HG02943 (cell line): ENCODE results near the gene MAP7.

Source experiments
- ATAC-seq: cut with Tn5 transposase; IDR thresholded peaks from one replicate; pipeline ENCODE4 v1.9.1; 2021; ENCODE audit warnings: mild to moderate bottlenecking, low read depth, moderate library complexity; ENCODE audit not compliant: unreplicated experiment

The MAP7 gene

GRCh38 chr6:136350914-136351313 lies 199.3 kb downstream of the MAP7 start:
- no peak for ATAC-seq

GRCh38 chr6:136347847-136348246 lies 202.4 kb downstream of the MAP7 start:
- no peak for ATAC-seq

GRCh38 chr6:136345145-136345544 lies 205.1 kb downstream of the MAP7 start:
- ATAC-seq: no peak

- ATAC-seq: no peak
Measured at GRCh38 chr6:136344420-136344819, 205.8 kb downstream of the MAP7 start.

GRCh38 chr6:136343700-136344099 lies 206.5 kb downstream of the MAP7 start:
- ATAC-seq: no peak

- no peak for ATAC-seq
Measured at GRCh38 chr6:136343275-136343674, 206.9 kb downstream of the MAP7 start.

- ATAC-seq: no peak
Measured at GRCh38 chr6:136341967-136342366, 208.3 kb downstream of the MAP7 start.

- ATAC-seq: no peak
Measured at GRCh38 chr6:136341367-136341766, 208.9 kb downstream of the MAP7 start.

GRCh38 chr6:136338486-136338885 lies 211.7 kb downstream of the MAP7 start:
- no peak for ATAC-seq

GRCh38 chr6:136337606-136338005 lies 212.6 kb downstream of the MAP7 start:
- ATAC-seq: no peak

GRCh38 chr6:136337121-136337520 lies 213.1 kb downstream of the MAP7 start:
- ATAC-seq: no peak

- ATAC-seq: no peak
Measured at GRCh38 chr6:136335736-136336363, 214.4 kb downstream of the MAP7 start.

- ATAC-seq: no peak
Measured at GRCh38 chr6:136334853-136335252, 215.4 kb downstream of the MAP7 start.

- no peak for ATAC-seq
Measured at GRCh38 chr6:136334465-136334846, 215.8 kb downstream of the MAP7 start.

GRCh38 chr6:136333824-136334464 lies 216.3 kb downstream of the MAP7 start:
- ATAC-seq: no peak

- ATAC-seq: no peak
Measured at GRCh38 chr6:136331461-136331860, 218.8 kb downstream of the MAP7 start.

GRCh38 chr6:136330634-136331033 lies 219.6 kb downstream of the MAP7 start:
- ATAC-seq: no peak

GRCh38 chr6:136326038-136326553 lies 224.1 kb downstream of the MAP7 start:
- ATAC-seq: no peak

- ATAC-seq: no peak
Measured at GRCh38 chr6:136324686-136325380, 225.4 kb downstream of the MAP7 start.

- no peak for ATAC-seq
Measured at GRCh38 chr6:136323431-136324112, 226.7 kb downstream of the MAP7 start.

- ATAC-seq: no peak
Measured at GRCh38 chr6:136319732-136320131, 230.5 kb downstream of the MAP7 start.
